ENCODE results near the gene SH3D21.

Gene SH3D21

GRCh38 chr1:36307601-36308330 lies 1.6 kb downstream of the SH3D21 start:
- TF ChIP-seq, protein P1, sequence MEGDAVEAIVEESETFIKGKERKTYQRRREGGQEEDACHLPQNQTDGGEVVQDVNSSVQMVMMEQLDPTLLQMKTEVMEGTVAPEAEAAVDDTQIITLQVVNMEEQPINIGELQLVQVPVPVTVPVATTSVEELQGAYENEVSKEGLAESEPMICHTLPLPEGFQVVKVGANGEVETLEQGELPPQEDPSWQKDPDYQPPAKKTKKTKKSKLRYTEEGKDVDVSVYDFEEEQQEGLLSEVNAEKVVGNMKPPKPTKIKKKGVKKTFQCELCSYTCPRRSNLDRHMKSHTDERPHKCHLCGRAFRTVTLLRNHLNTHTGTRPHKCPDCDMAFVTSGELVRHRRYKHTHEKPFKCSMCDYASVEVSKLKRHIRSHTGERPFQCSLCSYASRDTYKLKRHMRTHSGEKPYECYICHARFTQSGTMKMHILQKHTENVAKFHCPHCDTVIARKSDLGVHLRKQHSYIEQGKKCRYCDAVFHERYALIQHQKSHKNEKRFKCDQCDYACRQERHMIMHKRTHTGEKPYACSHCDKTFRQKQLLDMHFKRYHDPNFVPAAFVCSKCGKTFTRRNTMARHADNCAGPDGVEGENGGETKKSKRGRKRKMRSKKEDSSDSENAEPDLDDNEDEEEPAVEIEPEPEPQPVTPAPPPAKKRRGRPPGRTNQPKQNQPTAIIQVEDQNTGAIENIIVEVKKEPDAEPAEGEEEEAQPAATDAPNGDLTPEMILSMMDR (IDR thresholded peaks at IDR 0.05; ENCODE audit: extremely low read depth, missing control alignments), result no peak
- no peak for DNase-seq (ENCODE audit: low spot score)

- TF ChIP-seq, protein P1 (IDR thresholded peaks at IDR 0.05; ENCODE audit: extremely low read depth, missing control alignments), result no peak
- no peak for DNase-seq (ENCODE audit: low spot score)
Measured at GRCh38 chr1:36309397-36309796, 3.2 kb downstream of the SH3D21 start.

DNA sequence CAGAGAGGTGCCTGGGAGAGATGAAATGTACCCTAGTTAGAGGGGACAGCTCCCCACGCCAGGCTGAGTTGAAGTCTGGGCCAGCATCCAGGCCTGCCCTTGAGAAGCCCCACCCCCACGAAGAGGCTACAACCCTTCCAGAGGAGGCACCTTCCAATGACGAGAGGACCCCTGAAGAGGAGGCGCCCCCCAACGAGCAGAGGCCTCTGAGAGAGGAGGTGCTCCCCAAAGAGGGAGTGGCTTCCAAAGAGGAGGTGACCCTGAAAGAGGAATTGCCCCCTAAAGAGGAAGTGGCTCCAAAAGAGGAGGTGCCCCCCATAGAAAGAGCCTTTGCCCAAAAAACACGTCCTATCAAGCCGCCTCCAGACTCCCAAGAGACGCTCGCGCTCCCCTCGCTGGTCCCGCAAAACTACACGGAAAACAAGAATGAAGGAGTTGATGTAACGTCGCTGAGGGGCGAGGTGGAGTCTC lies 14.2 kb downstream of the SH3D21 start:
- TF ChIP-seq, protein P1 (IDR thresholded peaks at IDR 0.05; ENCODE audit: extremely low read depth, missing control alignments), result no peak

GRCh38 chr1:36320767-36321118 lies 14.6 kb downstream of the SH3D21 start:
- TF ChIP-seq, protein P1 (IDR thresholded peaks at IDR 0.05; ENCODE audit: extremely low read depth, missing control alignments), result no peak
- no peak for DNase-seq (ENCODE audit: low spot score)

More for the DNA sequence above, 14.2 kb downstream of the SH3D21 start:
- peak; percentile 36 for DNase-seq (ENCODE audit: low spot score)

GRCh38 chr1:36321119-36321951 lies 15.2 kb downstream of the SH3D21 start:
- TF ChIP-seq, protein P1 (IDR thresholded peaks at IDR 0.05; ENCODE audit: extremely low read depth, missing control alignments), result no peak
- DNase-seq (ENCODE audit: low spot score), result peak; percentile 61

GRCh38 chr1:36322041-36322785 lies 16.0 kb downstream of the SH3D21 start:
- no peak for DNase-seq (ENCODE audit: low spot score)
- TF ChIP-seq, protein P1 (IDR thresholded peaks at IDR 0.05; ENCODE audit: extremely low read depth, missing control alignments), result no peak
